SIG-M5 treated with dmso at 0.1 percent for 504 hours (cell line): ENCODE measurements around the gene USP36.

Experiments
- DNase-seq: peaks from one replicate; lab custom pipeline; 2025; ENCODE audit not compliant: unreplicated experiment; lab: John Stamatoyannopoulos, UW

Gene USP36

DNA sequence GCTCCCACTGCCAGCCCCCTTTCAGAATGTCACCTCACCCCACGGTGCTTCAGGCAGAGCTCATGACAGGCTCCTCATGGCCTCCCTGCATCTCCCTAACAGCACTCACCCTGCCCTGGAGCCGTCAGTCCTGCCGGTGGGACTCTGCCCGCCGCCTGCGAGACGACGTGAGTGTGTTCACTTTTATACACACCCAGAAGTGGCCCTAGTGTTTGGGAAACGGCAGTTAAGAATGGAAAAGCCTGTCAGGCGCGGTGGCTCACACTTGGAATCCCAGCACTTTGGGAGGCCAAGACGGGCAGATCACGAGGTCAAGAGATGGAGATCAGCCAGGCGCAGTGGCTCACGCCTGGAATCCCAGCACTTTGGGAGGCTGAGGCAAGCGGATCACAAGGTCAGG lies 46.2 kb downstream of the USP36 start:
- no peak for DNase-seq

DNA sequence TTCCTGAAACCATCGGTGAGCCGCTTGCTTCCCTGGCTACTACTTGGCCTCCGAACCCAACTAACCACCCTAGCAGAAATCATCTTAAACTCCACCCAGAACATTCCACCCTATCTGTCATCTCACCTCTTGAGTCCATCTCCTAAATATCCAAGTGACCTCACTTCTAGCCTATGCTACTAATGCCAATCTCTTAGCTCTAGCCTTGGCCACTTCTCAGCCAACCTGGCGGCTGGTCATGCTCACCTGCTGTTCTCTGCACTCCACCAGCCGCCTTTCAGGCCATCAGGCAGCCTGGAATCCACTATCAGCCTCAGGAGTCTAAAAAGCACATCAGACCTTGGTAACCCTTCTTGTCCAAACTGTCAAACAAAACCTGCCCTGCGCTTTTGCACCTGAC lies 46.6 kb downstream of the USP36 start:
- DNase-seq, result no peak

DNA sequence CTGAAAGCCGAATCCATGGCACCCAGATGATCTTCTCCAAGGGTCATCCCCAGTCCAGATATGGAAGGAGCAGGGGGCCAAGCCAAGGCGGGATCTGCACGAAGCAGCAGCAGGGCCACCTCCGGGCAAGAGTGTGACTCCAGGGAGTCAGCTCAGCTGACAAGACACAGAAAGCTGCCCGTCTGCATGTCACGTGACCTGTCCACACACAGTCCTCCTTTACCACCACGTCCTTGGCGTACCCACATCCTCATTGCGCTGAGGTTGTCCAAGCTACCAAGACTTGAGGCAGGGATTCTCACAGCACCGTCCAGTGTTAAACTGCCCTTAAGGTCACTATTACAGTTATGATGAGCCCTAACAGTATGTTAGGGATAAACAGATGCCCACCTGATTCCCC lies 47.2 kb downstream of the USP36 start:
- no peak for DNase-seq

DNA sequence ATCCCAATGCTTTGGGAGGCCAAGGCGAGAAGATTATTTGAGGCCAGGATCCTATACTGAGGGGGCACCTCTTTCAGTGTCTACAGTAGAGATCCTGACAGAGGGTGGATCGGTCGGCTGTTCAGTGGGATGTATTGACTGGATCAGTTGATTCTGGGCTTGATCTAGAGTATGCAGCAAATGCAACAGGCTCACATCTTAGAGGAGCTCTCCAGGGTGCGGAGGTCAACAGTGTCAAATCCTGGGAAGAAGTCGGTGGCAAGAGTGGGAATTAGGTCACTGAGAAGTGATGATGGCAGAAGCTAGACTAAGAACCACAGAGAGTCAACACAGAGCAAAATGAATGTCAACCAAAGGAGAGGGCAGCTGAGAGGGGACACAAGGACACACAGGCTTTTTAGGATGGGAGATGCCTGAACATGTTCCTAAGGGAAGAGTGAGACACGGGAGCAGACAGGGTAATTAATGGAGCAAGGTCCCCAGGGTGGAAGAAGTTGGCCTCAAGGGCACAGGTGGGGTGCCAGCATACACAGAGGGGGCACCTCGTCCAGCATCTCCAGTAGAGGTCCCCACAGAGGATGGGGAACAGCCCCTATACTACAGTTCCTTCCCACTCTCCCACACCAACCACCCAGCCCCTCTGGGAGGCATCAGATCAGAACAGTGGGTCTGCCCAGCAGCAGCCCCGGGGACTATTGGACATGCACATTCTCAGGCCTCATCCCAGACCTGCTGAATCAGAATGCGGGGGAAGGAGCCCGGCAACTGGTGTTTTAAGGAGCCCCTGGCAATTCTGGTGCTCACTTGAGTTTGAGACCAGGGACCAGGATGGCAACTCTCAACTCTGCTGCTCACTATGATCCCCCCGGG lies 48.5 kb downstream of the USP36 start:
- DNase-seq, result no peak

DNA sequence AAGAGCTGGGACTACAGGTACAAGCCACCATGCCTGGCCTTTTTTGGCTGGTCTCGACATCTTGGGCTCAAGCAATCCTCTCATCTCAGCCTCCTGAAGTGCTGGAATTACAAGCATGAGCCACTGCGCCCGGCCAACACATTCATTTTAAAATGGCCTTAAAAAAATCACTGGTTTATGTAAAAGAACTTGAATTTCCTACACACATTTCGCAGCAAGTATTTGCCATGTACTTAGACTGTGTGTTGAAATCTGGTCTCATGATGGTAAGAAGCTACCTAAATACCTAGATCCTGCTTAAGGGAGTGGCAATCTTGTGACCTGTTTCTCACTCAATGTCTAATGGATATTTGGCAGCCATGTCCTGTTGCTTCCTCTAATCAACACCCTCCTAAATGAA lies 50.1 kb downstream of the USP36 start:
- DNase-seq, result no peak

DNA sequence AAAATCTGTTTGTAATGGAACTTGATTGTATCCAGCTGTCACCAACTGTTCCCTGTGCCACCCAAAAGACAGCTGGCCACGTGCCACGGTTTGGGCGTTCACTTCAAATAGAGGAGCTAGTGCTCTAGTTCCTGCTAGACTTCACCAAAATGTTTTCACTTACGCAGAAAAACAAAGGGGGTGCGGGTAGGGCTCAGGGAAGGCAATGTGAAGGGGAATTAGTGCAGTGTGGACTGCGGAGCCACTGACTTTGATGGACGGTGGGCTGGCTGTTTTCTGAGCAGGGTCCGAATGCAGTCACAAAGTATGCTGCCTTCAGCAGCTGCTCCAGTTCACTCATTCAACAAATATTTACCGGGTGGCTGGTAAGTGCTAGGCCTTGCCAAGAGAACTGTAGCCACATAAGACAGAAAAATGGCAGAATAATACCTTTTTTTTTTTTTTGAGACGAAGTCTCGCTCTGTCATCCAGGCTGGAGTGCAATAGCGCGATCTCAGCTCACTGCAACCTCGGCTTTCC lies 50.9 kb downstream of the USP36 start:
- DNase-seq, result no peak

DNA sequence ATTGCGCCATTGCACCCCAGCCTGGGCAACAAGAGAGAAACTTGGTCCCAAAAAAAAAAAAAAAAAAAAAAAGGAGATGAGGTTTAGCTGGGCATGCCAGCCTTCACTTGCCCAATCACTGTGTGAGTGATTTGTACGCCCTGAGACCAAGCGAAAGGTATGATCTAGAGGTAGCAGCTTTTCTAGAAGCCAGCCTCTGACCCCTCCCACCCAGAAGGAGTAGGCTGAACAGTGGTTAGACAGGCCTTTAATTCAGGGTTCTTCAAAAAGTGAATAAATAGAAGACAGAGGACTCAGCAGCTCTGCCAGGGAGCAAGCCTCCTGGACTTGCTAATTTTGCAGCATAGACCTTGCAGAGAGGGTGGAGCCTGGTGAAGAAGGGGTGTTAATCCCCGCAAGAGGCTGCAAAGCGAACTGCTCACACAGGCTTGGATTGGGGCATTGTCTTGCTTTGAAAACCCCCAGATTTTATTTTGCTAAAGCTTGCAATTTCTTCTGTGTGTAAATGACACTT lies 51.4 kb downstream of the USP36 start:
- DNase-seq, result no peak

DNA sequence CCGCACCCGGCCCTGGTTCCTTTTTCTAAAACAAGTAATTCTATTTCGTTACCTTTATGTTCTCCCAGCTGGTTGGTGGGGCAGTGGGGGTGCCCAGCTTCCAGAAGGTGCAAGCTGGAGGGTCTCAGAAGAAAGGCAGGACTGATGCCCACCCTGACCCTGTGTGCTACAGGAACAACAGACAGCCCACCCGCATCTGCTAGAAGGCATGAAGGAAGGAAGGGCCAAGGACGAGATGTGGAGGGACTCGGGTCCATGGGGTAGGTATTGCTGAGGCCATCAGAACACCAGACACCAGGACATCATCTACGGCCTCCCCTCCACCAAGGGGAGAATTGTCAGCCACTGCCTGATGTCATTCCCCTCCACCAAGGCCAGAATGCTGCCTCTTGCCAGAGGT lies 52.2 kb downstream of the USP36 start:
- DNase-seq, result no peak

DNA sequence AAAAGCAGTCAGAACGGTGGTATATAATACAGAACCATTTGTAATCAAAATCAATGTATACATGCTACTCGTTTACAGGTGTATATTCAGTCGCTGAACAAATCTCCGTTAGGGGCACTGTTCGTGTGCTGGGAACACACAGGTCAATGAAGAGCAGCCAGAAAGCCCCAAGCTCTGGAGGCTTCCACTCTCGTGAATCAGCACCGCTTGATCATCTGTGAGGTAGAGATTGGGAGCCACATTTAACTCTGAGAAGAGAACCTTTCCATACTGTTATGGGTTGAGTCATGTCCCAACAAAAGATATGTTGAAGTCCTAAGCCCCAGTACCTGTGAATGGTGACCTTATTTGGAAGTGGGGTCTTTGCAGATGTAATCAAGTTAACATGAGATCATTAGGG lies 53.2 kb downstream of the USP36 start:
- no peak for DNase-seq

DNA sequence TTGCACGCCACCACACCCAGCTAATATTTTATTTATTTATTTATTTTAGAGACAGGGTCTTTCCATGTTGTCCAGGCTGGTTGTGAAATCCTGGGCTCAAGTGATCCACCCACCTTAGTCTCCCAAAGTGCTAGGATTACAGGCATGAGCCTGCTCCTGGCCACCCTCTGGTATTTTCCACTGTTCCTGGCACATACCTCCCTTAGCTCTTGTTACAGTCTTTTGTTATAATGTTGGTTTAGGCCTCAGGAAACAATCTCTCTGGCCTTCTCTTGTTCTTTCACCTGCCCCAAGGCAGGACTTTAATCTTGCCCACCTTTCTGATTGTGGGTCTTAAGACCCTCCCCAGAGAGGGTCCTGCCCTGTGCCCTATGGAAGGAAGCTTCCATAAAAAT lies 55.0 kb downstream of the USP36 start:
- no peak for DNase-seq

DNA sequence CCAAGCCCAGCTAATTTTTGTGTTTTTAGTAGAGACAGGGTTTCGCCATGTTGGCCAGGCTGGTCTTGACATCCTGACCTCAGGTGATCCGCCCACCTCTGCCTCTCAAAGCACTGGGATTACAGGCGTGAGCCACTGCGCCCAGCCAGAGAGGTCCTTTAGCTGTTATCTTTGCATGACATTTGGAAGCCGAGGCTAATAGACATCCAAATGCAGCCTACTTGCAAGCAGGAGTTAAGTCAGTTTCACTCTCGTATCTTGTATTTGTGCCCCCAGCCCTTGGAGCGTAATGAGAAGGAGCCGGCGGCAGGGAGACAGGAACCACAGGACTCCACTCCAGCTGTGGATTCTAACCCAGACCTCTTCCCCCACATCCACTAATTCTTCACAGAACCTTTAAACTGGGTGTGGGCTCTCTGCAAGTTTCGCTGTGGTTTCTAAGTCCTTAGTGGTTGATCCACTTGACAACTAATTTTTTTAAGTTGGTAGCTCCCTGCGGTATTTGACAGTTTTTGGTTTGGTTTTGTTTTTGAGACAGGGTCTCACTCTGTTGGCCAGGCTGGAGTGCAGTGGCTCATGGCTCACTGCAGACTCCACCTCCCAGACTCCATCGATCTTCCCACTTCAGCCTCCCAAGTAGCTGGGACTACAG lies 55.5 kb downstream of the USP36 start:
- DNase-seq, result no peak

DNA sequence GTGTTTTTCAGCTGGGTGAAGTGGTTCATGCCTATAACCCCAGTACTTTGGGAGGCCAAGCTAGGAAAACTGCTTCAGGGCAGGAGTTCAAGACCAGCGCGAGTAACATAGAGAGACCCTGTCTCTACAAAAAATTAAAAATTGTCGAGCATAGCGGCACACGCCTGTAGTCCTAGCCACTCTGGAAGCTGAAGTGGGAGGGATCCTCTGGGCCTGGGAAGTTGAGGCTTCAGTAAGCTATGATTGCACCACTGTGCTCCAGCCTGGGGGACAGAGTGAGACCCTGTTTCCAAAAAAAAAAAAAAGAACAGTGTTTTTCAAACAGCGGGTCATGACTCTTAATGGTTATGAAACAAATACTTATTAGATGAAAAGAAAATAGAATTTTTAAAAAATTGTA lies 56.3 kb downstream of the USP36 start:
- DNase-seq, result no peak

DNA sequence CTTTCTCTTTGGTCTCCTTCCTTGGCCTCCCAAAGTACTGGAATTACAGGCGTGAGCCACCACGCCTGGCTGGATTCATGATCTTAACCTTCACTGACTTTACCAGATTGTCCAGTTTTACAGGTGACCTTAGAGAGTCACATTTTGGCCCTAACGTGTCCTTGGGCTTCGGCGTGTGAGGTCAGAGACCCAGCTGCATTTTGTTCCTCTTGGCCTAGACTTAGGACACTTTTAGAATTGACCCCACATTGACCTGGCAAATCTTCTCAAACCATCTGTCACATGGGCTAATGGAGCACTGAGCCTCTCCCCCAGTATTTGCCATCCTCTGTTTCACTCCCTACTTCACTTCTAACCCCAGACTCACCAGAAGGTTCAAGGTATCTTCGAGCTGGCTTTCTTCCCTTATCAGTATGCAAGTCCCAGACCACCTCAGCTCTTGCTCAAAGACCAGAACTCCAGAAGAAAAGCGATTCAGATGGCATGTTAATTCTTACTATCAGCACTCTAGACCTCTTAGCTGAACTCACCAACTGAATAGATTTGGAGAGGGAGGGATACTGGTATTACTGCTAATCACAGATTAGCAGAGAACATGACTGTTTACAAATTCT lies 56.8 kb downstream of the USP36 start:
- no peak for DNase-seq

DNA sequence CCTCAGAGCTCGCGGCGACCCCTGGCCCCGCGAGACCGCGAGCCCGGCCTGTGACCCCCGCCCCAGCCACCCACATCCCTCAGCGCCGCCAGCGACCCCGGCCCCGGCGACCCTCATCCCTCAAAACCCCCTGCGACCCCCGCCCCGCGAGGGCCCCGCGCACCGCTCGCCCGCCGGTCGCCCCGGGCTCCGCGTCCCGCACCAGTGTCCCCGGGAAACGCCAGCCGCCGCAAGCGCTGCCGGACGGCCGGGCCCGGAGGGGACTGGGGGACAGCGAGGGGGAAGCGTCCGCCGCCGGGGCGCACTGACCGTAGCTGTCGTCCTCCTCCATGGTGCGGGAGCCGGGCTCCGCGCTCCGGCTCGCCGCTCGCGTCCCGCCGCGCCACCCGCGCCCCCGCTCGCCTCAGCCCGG lies 58.7 kb downstream of the USP36 start, which contains the start of gene CYTH1:
TSS of gene CYTH1 (minus strand) at position 381 of the 412 bp plus-strand sequence. CDS start at position 331, 50 bp downstream.
- DNase-seq, result no peak

DNA sequence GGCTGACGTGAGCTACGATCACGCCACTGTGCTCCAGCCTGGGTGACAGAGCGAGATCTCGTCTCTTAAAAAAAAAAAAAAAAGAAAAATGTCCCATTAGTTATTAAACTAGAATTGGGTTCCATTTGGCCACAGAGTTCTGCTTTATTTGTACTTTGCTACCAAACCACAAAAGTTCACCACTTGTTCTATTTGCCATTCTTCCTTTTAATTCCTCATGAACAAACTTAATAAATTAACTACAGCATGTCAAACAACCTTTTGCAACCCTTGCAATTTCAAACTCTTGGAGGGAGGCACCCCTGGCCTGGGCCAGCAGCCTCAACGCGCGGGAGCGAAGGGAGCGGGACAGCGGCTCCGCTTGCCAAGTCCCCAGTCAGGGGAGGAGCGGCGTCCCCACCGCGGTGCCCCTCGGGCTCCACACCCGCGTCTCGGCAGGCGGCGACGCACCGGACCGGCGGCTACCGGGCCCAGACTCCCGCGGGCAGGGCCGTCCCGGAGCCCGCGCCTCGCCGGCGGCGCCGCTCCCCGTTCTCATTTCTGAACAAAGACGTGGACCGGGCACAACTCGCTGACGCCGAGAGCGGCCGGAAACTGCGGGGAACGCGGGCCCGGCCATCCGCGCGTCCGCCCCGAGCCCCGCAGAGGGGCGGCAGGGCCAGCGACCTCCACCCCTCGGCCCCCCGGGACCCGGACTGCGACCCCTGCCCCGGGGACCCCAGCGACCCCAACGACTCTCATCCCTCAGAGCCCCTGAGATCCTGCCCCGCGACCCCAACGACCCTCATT lies 59.3 kb downstream of the USP36 start:
- DNase-seq, result no peak

DNA sequence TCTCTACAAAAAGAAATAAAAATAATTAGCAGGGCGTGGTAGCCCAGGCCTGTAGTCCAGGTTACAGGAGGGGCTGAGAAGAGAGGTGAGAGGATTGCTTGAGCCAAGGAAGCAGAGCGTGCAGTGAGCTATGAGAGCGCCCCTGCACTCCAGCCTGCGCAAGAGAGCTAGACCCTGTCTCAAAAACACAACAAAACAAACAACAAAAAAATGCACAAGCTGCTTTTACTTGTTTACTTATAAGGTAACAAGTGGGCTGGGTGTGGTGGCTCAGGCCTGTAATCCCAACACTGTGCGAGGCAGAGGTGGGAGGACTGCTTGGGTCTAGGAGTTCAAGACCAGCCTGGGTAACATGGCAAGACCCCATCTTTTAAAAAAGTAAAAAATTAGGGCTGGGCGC lies 60.3 kb downstream of the USP36 start:
- no peak for DNase-seq

DNA sequence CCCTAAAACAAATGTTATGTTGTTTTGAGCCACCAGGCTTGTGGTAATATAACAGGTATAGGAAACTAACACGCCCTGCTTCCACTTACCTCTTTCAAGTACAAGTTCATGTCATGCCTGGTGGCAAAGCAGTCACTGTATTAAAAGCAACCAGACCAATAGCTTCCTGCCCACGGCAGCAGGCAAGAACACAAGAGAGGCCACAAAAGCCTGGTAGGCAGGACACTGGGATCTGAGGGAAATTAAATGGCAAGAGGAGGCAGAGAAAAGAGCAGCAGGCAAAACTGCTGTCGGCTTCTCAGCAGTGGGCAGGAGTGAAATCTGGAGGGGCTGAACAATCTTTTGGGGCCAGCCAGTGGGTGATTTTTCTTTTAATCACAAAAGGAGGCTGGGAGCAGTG lies 60.8 kb downstream of the USP36 start:
- no peak for DNase-seq

DNA sequence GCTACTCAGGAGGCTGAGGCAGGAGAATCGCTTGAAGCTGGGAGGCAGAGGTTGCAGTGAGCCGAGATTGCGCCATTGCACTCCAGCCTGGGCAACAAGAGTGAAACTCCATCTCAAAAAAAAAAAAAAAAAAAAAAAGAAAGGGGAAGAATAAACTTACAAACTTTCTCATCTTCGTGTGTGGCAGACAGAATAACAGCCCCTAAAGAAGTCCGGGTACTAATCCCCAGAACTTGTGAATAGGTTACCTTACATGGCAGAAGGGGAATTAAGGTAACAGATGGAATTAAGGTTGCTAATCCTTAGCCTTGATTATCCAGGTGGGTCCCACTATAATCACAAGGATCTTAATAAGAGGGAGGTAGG lies 61.3 kb downstream of the USP36 start:
- peak; percentile 9 for DNase-seq

DNA sequence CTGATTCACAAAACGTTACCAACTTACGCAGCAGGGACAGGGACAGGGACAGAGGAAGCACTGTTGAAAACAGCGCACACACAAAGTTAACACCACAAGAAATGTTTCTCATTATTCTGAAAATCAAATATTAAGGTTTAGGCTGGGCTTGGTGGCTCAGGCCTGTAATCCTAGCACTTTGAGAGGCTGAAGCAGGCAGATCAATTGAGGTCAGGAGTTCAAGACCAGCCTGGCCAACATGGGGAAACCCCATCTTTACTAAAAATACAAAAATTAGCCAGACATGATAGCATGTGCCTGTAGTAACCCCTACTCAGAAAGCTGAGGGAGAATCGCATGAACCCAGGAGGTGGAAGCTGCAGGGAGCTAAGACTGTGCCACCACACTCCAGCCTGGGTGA lies 62.7 kb downstream of the USP36 start:
- no peak for DNase-seq

DNA sequence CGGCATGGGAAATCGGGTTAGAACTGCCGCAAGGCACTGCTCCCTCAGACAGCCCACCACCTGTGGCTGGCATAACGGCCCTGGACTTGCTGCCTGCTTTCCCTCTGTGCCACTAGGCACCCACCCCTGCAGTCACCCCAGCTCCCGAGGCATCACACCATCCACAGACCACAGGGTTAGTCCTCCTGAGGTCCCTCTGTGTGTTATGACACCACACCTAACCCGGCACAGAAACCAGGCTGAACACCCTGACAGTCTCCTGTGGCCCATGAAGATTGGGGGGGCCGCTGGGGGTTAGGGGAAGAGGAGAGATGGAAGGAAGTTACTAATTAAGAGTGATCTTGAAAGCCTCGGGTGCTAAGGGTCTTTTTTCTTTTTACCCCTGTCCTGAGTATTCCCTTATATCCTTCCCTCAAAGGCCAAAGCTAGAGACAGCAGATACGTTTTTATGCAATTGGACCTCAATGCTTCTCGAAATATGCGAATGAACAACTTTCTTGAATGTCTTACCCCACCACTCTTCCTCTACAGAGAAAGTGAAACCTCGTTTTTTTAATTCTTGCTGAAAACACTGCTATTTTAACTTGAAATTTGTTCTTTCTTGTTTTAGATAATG lies 65.5 kb downstream of the USP36 start:
- DNase-seq, result no peak

DNA sequence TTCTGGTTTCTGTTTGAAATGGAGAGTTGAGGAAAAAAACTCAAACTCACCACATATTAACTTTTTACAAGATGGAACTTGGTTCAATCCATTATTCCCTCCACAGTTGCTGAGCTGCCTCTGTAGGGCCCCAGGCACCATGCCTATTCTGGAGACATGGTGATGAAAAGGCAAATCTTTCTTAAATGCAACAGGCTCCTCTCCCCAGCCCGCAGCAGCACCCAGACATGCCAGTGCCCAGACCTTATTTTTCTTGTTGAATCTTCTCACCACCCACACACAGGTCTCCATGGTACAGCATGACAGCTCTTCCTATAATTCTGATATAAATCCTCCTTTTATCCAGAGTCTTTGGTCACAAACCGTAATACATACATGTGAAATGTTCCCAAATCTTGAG lies 66.2 kb downstream of the USP36 start:
- no peak for DNase-seq
